Right atrium auricular region (tissue), 2 donors: Measurements from ENCODE around the gene HMGB2. TPM values are rescaled to one million over a fixed set of nuclear protein-coding genes. Genes with fewer than 3 reads are reported as not detected.

Source experiments
- DNase-seq: peaks from one replicate; pipeline ENCODE4 v3.0.0-alpha.2; 2019; ENCODE audit warnings: low spot score
- H3K27ac ChIP-seq, 2 donors: fragments of 200-600 bp; sonication (generic); 1 replicate in 1 of 2; 2 replicates in 1 of 2; pipeline ENCODE4 v1.5.1; 2016 to 2019
- H3K27me3 ChIP-seq, 2 donors: fragments of 200-600 bp; sonication (generic); one replicate each; pipeline versions ENCODE4 v1.5.1 to v1.6.0; 2017 to 2019
- H3K36me3 ChIP-seq: fragments of 200-600 bp; sonication (generic); one replicate; pipeline ENCODE4 v1.5.1; 2016
- H3K4me1 ChIP-seq, 2 donors: fragments of 200-600 bp; sonication (generic); one replicate each; pipeline versions ENCODE4 v1.5.1 to v1.6.0; 2017 to 2019
- H3K4me3 ChIP-seq, 2 donors: fragments of 200-600 bp; sonication (generic); 1 replicate in 1 of 2; 2 replicates in 1 of 2; pipeline ENCODE4 v1.5.1; 2017 to 2019; ENCODE audit warnings: mild to moderate bottlenecking in 1 of 2, moderate library complexity in 1 of 2
- H3K9me3 ChIP-seq, 2 donors: fragments of 200-600 bp; sonication (generic); one replicate each; pipeline ENCODE4 v1.5.1; 2019
- total RNA-seq, 2 donors: library from RNA; depleted of rRNA; stranded (reverse); fragments of >200 nt; gene quantifications; one replicate each; pipeline ENCODE4 v1.1.0, GENCODE V29; 2016
- TF ChIP-seq, protein P1 (sequence below), 2 donors: fragments of 200-600 bp; sonication (generic); IDR thresholded peaks; one replicate each; pipeline ENCODE4 v1.5.1; 2019; ENCODE audit warnings: antibody characterized with exemption in 2 of 2

The HMGB2 gene
- total RNA-seq, 2 donors from 2014 or later, result 34.4 to 41.7 TPM

DNA sequence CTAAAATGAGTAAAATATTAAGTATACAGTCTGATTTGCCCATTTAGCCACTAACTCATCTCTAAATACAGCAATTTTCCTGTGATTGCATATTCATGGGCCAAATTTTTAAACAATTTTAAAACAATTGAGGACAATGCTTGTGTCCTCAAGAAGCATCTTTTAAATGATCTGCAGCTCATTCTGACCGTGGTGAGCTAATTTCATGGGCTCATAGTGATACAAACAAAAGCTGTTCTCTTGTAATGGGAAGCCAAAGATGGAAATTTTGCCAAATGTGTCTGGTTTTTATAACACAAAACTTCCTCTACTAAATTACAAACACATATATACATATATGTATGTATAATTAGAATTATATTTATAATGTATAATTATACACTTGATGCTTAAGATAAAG, 39.7 kb downstream of the HMGB2 start:
- no peak overlapping the region for H3K4me3 ChIP-seq
- H3K36me3 ChIP-seq, result no peaks in the 10 kb centered on the region
- H3K27me3 ChIP-seq, result no peaks in the 10 kb centered on the region
- TF ChIP-seq, protein P1, sequence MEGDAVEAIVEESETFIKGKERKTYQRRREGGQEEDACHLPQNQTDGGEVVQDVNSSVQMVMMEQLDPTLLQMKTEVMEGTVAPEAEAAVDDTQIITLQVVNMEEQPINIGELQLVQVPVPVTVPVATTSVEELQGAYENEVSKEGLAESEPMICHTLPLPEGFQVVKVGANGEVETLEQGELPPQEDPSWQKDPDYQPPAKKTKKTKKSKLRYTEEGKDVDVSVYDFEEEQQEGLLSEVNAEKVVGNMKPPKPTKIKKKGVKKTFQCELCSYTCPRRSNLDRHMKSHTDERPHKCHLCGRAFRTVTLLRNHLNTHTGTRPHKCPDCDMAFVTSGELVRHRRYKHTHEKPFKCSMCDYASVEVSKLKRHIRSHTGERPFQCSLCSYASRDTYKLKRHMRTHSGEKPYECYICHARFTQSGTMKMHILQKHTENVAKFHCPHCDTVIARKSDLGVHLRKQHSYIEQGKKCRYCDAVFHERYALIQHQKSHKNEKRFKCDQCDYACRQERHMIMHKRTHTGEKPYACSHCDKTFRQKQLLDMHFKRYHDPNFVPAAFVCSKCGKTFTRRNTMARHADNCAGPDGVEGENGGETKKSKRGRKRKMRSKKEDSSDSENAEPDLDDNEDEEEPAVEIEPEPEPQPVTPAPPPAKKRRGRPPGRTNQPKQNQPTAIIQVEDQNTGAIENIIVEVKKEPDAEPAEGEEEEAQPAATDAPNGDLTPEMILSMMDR (IDR thresholded peaks at IDR 0.05), result no peak
- no peaks in the 10 kb centered on the region for H3K9me3 ChIP-seq
- H3K4me1 ChIP-seq, result no peaks in the 10 kb centered on the region
- DNase-seq, result no peak
- H3K27ac ChIP-seq, result no peak overlapping the region

DNA sequence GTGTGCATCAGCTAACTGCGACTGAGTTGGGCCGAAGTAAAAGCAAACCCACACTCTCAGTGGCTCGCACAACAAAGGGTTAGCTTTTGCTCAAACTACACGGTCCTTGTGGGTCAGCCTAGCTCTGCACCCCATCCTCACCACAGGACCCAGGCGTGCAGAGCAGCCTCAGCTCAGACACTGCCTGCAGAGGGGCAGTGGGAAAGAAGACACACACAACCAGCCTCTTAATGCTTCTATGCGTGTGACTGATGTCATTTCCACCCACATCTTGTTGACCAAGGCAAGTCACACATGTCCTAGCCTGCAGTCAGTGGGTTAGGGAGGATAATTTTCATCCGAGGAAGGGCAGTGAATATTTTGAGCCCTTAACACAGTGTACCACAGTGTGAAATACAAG, 40.5 kb downstream of the HMGB2 start:
- no peak overlapping the region for H3K27ac ChIP-seq
- no peaks in the 10 kb centered on the region for H3K9me3 ChIP-seq
- TF ChIP-seq, protein P1 (IDR thresholded peaks at IDR 0.05), result no peak
- H3K4me3 ChIP-seq, result no peak overlapping the region
- DNase-seq, result no peak
- H3K4me1 ChIP-seq, result peaks cover 0 to 3% of the 10 kb centered on the region in 2 donors
- H3K27me3 ChIP-seq, result no peaks in the 10 kb centered on the region
- H3K36me3 ChIP-seq, result no peaks in the 10 kb centered on the region

DNA sequence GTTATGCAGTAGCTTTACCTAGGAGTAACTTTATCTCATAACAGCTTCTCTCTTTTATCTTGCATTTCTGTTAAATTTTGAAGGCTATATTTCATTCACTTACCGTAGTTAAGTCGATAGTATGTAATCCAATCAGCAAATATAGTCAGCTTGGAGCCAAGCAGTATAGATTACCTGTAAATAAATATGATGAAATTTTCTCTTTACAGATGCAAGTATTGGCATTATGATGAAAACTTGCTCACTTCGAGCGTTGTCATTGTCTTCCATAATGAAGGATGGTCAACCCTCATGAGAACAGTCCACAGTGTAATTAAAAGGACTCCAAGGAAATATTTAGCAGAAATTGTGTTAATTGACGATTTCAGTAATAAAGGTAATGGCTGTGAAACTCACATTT, 42.3 kb downstream of the HMGB2 start:
- no peaks in the 10 kb centered on the region for H3K27me3 ChIP-seq
- TF ChIP-seq, protein P1 (IDR thresholded peaks at IDR 0.05), result no peak
- no peak for DNase-seq
- peaks cover 0 to 5% of the 10 kb centered on the region in 2 donors for H3K4me1 ChIP-seq
- no peaks in the 10 kb centered on the region for H3K9me3 ChIP-seq
- no peaks in the 10 kb centered on the region for H3K36me3 ChIP-seq
- H3K27ac ChIP-seq, result no peak overlapping the region
- no peak overlapping the region for H3K4me3 ChIP-seq

DNA sequence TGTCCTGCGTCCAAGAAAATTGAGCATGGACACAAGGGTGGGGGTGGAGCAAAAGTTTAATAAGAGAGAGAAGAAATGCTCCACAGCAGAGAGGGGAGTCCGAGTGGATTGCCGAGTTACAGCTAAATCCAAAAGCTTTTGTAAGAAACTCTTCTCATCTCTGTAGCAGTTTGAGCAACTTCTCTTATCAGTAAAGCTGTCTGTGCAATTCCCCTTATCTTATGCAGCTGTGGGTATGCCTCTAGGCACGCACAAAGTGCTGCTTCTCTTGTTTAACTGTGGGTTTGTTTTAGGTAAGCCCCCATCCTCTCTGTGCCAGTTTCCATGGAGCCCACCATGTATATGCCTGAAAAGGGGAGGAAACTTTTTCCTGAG, 44.8 kb downstream of the HMGB2 start:
- H3K27me3 ChIP-seq, result no peaks in the 10 kb centered on the region
- H3K27ac ChIP-seq, result no peak overlapping the region
- H3K4me1 ChIP-seq, result peaks cover 0 to 5% of the 10 kb centered on the region in 2 donors
- peak overlapping the region in 1 of 2 donors; percentile 35 for H3K4me3 ChIP-seq
- no peak for DNase-seq
- TF ChIP-seq, protein P1 (IDR thresholded peaks at IDR 0.05), result no peak
- peaks cover 0 to 10% of the 10 kb centered on the region in 2 donors for H3K9me3 ChIP-seq
- no peaks in the 10 kb centered on the region for H3K36me3 ChIP-seq

DNA sequence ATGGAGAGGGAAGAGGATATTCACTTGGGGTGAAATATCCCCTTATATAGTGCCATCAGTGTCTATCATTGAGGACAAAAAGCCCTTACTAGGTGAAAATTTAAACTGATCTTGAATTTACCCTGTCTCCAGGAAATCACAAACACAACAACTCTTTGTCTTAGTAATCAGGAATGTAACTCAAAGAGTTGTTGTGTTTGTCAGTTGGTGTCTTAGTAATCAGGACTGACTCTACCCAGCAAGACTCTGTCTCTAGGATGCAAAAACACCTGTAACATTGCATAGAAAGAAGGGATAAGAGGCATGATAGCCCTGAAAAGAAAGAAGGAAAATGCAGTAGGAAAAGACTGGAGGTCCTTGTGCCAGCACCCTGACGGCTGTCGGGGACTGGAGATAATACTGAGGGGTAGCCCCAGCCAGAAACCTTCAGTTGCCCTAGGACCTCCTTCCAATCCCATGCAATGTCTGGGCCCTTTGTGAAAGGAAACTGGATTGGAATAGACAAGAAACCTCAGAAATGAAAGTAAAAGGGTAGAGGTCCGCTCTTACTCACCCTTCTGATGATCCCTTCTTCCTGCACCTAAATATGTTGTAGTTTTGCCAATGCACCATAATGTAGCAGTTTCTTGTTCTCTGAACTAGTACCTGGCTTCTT, 45.3 kb downstream of the HMGB2 start:
- no peak overlapping the region for H3K27ac ChIP-seq
- H3K4me3 ChIP-seq, result peak overlapping the region in 1 of 2 donors; percentile 35
- no peaks in the 10 kb centered on the region for H3K27me3 ChIP-seq
- H3K36me3 ChIP-seq, result no peaks in the 10 kb centered on the region
- TF ChIP-seq, protein P1 (IDR thresholded peaks at IDR 0.05), result no peak
- H3K9me3 ChIP-seq, result peaks cover 0 to 15% of the 10 kb centered on the region in 2 donors
- no peak for DNase-seq
- peaks cover 0 to 5% of the 10 kb centered on the region in 2 donors for H3K4me1 ChIP-seq

DNA sequence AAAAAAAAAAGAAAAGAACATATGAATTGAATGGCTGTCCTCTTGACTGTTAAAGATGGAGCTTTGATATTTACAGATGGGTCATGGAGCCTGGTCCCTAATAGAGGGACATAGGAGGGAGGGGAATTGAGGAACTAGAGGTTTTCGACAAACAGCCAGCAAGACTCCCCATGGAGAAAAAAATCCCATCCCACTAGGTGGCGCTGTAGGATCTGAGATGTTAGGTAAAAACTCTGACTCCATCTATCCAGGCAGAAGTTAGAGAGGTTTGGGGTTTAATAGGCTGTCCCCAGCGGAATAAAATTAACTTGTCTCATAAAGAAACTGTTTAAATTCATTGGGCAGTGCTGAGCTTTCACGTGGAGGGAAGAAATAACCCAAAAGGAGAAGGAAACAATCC, 45.9 kb downstream of the HMGB2 start:
- TF ChIP-seq, protein P1 (IDR thresholded peaks at IDR 0.05), result peak; percentile 49 to 70
- peaks cover 0 to 18% of the 10 kb centered on the region in 2 donors for H3K9me3 ChIP-seq
- DNase-seq, result peak; percentile 86
- H3K4me1 ChIP-seq, result peaks cover 0 to 5% of the 10 kb centered on the region in 2 donors
- H3K27me3 ChIP-seq, result no peaks in the 10 kb centered on the region
- H3K4me3 ChIP-seq, result no peak overlapping the region
- no peak overlapping the region for H3K27ac ChIP-seq
- H3K36me3 ChIP-seq, result no peaks in the 10 kb centered on the region
